Fibroblast of the conjunctiva (primary cell): ENCODE measurements around the gene B4GALT4.

Source experiments
- DNase-seq: peaks from one replicate; pipeline ENCODE4 v3.0.0-alpha.2; 2010; ENCODE audit warnings: low read depth

The B4GALT4 gene

DNA sequence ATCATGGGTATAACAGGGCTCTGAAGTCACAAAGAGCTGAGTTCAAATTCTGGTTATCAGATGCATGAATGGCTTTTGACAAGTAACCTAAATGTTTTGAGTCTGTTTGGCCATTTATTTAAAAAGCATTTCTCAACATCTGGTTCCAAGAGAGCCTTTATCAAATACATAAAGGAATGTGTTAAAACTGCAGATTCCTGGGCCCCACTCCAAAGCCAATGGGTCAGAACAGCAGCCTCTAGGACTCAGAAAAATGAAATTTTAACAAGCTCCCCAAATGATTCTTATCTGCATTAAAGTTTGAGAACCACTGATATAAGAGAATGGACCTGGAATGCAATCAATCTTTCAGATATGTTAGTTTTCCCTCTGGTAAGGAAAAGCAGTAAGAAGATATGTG is 3.4 kb downstream of the B4GALT4 start:
- DNase-seq: no peak

DNA sequence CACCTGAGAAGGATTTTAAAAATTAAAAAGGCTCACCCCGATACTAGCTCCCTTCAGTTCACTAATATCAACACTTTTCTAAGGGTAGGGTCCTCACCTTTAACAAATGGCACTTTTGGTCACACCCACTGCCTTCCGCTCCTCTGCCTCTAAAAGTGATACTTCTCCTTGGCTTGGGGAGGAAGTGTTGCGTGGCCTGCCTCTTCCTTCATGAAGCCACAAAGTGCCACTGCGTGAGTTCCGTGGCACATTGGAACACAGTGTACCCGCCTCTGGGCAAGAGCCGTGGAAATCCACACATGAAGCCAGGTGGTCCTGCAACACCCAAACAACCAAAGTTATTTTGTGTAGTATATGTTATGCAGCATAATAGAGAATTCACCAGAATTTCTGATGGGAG is 3.9 kb downstream of the B4GALT4 start:
- DNase-seq: no peak

DNA sequence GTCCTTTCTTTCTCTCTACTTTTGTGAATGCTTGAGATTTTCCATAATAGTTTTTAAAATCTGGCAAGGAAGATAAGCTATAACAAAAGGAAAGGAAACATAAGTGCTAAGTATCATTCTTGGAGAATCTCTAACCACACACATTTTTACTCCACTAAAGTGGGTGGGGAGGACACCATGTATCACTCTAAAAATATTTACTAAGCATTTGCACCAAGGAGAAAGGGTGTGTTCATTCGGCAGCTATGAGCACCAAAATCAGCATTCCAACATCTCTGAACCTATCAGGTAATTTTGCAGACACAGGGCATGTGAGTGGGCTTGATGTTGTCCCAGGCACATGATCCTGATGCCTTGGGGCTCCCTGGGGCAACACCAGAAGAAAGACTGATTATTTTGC is 5.5 kb downstream of the B4GALT4 start:
- no peak for DNase-seq

DNA sequence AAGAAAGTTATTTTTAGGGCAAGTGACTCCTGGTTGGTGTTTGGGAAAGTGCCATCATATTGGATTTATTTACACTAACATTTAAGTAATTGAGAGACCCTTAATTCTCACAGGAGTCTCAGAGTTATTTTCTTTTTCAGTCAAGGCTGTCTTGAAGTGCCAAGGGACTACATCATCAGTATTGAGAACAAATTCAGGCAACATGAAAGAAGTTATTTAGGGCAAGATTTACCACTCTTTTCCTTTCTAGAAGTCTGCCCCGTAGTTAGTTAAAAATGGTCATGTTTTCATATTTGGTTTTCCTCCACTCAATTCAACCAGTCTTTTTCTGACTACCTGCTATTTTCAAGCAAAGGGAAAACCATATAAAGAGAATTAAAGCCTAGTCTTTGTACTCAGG is 6.1 kb downstream of the B4GALT4 start:
- no peak for DNase-seq

DNA sequence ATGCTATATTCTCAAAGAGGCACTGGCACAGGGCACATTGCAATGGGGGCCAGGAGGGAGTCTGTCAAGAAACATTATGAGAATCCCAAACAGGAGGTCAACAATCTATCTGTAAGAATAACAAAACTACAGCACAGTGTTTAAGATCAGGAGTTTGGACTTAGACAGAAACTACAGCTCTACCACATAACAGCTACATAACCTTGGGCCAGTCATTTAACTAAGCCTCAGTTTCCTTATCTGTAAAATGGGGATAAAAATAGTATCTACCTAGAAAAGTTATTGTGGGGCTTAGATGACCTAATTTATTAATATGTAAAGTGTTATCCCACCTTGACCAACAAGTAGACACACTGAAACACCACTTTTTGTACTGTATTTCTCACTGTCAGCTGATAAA is 9.9 kb downstream of the B4GALT4 start:
- no peak for DNase-seq

DNA sequence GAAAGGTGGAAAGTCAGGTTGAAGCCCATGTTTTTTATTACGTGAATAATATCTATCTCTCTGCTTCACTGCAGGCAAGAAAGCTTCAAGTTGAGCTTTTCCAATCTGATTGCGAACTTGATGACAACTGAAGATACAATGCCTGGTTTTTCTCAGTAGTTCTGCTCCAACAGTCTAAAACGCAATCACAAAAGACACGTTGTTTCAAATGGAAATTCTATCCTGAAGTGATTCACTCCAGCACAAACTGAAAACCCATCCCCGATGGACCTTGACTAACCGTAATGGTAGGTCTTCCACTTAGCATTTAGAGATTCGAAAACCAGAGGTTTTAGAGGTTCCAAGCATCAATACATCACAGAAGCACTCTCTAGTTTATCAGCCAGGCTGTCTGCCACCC is 10.6 kb downstream of the B4GALT4 start:
- no peak for DNase-seq

DNA sequence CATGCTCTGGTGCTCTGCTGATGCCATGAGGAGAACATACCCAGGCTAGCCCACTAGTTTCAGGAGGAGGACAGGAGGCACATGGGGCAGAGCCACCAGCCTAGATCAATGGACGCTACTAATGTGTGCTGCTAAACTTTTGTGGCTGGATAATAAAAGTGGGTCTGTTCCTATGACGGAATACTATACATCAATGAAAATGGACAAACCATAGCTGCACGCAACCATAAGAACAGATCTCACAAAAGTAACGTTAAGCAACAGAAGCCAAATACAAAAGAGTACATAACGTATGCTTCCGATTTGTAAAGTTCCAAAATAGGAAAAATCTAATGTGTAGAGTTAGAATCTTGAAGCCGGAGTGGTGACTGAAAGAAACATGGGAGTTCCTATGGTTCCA is 11.5 kb downstream of the B4GALT4 start:
- no peak for DNase-seq

DNA sequence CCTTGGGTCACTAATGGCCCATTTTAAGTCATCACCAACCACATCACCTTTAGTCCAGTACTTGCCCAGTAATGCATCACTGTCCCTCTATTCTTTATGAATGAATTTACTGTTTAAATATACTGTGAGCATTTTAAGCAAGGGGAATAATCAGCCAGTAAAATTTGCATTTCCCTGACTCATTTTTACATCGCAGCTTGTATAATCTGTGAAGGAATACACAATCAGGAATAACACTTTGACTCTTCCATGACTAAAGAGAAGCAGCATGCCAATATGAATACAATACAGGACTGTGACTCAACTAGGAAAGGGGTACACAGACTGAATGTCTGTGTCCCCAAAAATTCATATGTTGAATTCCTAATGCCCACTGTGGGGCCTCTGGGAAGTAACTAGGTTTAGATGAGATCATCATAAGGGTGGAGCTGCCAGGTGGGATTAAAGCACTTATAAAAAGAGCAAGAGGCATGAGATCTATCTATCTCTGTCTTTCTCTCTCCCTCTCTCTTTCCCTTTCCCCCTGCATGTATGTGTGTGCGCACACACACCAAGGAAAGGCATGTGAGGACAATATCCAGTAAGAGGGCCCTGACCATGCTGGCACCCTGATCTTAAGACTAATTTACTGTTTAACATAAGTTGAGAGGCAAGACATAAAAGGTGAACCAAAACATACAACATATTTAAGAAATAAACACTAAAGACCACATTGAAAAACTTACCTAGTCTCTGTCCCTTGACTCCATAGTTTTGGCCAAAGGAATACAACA is 12.1 kb downstream of the B4GALT4 start:
- no peak for DNase-seq

DNA sequence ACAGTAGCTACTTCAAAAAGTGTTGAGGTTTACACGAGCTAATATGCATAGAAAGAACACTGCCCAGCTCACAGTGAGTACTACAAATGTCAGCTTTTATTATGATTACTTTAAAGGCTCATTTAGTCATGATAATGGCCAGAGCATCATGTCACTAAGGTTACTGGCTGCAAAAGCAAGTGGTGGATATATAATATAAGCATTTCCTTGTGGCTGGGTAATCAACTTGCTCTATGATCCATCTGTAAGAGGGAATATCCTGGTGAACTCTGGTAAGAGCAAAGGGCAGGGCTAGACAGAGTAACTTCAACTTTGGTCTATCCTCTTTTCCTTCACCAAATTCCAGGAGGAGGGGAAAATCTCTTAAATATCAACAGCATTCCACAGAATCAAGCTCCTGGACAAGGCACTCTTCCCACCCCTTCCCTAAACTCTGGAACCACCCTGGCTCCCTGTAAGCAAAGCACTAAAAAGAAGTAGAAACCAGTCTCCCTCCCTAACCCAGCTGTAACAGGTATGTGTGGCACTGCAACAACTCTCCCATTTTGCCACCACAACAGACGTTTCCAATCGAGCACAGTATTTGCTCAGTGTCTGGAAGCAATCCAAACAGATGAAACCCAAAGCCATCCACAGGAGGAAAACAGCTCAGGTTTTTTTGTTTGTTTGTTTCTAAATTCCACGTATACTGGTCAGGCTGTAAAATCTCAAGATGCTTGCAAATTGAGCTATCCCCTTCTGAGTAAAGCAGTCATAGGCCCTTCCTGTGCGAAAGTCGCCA is 13.4 kb downstream of the B4GALT4 start:
- DNase-seq: no peak

DNA sequence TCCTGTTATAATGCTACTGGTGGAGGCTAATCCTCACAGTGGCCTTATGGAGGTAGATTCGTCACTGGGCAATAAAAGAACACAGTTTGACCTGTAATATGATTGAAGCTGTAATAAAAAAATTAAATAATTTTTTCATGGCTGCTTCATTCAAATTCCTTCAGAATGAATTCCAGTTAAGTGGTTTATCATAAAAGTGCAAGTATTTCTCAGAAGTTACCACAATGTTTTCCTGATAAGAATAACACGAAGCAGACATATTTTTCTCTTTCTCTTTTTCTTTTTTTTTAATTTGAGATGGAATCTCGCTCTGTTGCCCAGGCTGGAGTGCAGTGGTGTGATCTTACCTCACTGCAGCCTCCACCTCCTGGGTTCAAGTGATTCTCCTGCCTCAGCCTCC is 15.6 kb downstream of the B4GALT4 start:
- no peak for DNase-seq

DNA sequence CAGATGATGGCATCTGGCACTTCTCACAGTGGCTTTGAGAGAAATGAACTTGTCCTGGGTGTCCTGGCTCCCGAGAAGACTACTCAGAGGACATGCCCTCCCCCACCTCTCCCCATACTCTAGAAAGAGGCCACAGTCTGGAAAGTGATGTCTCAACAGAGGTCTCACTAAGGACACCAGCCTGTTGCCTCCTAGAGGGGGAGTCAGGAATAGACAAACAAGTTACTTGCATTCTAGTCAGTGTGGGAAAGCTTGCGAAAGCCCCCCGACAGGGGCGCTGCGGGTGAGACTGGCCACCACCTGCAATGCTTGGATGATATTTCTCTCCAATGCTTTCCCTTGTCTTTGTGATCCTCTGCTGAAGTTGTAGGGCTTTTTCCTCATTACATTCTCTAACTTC is 17.2 kb downstream of the B4GALT4 start:
- no peak for DNase-seq

DNA sequence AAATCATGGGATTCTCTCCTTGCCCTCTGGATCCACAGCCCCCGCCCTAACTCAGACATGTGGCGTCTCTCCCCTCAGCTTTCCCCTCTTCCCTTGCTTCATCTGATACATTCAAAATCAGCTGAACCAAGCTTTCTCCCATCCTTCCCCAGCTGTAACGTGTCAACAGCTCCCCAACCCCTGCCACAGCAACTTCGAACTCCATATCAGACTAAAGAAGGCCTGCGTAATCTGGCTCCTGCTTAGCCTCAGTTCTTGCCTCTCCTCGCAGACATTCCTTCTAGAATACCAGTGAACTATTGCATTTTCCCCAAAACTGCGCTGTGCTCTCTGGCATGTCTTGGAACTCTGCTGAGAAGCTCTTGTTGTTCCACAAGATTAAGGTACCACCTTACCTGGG is 18.3 kb downstream of the B4GALT4 start:
- no peak for DNase-seq

DNA sequence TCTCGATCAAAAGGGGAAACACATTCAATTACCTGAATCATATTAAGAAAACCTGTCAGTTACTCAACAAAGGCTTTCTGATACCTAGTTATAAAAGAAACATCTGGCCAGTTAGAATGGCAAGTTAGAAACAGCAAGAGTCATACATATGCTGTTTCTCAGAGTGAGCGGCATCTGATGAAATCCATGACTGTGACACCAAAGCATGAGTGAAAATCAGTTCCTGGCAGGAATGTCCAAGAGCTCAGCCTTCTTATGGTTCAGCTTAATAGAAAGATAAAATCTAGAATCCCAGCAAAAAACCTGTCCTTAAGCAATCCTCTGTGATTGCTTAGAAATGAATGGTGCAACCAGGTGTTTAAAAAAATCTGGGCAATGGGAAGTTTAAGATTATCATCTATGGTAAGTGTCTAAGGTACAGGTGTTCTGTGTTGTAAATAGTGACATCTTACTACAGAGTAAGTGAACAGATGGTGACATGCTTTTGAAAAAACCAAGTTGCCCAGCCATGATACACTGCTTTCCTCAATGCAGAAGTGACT is 18.8 kb downstream of the B4GALT4 start:
- DNase-seq: no peak

DNA sequence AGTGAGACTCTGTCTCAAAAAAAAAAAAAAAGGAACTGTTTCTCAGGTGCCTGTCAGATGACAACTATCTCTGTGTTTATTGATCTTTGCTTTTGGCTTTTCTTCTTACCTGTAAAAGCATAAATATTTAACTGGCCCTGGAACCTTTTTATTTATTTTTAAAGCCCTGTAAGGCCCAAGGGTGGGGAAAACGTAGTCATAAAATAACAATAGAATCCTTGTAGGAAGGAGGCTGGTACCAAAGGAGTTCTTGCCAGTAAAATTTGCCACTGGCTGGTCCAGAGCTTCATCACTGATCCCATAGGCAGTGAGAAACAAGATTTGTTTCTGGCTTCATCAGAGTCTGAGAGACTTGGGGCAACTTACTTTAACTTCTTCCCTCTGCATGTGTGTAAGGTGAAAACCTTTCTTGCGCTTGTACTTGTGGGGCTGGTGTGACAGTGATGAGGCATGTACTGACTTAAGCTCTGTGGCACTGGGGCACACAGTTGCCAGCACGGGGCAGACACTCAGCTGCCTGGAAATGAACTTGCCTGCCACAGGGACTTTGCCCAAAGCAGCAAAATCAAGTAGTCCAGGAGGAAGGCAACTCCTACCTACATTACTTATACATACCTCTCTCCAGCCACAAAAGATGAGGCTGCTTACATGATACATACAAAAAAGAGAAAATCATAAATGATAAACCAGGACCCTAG is 19.6 kb downstream of the B4GALT4 start:
- no peak for DNase-seq

DNA sequence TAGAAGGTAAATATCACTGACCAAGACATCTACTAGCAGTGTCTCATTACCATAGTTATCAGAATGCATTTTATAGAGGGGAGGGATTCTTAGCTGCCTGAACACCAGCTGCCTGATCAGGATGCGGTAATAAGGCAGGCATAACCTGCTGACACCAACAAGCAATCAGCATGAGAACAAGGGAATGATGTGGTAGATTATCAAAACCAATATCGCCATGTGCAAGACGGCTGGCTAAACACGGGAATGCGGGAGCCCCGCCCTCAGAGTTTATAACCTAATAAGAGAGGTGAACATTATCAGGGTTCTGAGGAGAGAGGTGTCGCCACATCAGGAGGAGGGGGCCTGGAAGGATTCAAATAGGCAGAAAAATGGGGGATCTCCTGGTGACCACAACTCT is 20.5 kb downstream of the B4GALT4 start:
- DNase-seq: no peak

DNA sequence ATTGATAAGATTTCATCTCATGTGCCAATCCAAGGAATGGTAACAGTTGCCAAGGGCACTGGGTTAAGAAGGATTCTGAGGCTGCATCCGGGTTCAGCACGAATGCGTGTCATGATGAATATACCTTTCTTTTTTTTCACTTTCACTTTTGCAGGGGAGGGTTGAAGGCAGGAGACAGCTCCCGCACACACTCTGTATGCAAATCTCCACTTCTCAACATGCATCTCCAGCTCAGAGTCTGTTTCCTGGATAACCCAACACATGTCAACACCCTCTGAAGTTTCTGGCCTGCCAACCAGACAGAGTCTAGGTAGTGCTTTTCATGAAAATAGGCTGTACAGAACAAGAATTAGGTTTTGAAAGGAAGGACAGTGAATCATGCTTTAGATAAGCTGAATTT is 21.6 kb downstream of the B4GALT4 start:
- DNase-seq: no peak

DNA sequence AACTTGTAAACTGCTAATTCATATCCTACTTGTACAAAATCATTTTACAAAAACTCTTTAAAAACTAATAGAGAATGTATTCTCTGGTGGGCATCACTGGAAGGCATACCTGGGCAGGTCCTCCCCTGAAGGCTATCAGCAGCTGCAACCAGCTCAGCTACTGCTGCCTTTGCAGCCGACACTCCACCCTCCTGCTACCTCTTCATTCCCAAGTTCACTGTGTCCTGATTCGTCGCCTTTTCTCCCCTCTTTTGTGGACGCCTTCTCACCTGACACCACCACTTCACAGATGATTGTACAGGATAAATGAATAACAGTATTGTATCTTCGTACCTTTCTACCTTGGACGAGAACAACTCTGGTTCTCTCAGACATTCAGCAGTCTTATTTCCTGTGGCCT is 28.9 kb downstream of the B4GALT4 start:
- DNase-seq: no peak

DNA sequence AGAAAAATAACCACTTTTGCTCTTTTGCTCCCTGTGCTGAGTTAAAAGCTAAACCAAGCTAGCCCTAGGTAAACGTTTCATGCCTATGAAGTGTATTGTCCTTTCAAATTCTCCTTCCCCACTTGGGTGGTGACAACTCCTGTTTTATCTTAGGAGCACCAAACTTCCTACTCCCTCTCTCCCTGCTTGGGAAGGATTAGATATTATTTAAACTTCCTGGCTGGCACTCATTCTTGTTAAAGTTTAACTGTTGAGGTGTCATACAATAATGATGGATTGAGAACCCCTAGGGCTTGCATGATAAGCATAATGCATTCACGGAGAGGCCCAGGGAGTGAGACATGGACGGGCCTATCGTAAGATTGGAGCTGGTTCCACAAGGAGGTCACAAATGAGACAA is 29.5 kb downstream of the B4GALT4 start:
- DNase-seq: no peak

DNA sequence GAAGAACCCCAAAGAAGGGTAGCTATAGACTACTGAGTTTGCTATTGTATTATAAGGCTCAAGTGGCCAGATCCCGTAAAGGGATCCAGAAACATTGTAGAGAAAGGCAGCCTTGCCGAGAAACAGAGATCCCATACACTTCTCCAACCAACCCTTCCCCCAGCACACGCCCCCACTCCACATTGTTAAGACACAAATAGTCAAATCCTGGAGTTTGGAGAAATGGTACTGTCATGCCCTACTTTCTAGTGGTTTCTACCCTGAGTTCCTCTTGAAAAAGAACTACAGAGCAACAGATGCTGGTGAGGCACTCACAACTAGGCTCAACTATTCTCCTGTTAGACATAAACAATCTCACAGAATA is 33.2 kb downstream of the B4GALT4 start:
- no peak for DNase-seq

DNA sequence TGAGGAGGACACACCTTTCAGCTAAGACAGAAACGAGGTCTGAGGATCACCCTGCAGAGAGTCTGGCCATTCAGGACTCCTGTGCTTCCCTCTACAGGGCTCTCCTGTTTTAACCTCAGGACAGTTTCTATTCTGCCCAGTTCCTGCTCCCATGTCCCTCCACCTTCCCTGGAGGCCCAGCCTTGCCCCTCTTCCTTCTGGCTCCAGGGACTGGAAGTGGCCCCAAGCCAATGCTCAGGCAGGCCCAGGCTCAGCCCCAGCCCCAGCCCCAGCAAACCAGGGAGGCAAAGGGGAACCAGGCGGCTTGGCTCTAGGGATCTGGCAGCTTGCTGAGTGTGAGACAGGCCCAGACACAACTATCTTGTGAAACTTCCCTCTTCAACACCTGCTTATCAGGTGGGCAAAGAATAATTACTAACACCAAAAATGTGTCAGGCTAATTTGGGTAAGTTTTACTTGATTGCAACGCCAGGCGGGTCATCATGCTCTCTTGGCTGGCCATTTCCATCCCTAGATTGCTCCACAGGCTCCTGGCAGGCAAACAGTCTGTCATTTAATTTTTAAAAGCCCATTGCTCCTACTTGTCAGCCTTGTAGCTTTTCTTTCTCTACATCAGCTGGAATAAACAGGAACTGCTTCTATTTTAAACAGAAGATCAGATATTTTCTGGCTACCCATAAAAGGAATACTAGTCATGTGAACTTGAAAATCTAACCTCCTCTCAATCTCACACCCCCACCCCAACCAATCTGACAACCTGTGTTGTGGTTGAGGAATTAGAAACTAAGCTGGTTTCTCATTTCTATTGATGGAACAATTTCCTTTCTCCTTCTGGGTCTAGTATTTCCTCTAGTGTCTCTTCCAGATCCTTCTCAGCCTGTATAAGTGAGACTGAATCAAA is 33.8 kb downstream of the B4GALT4 start:
- DNase-seq: no peak

DNA sequence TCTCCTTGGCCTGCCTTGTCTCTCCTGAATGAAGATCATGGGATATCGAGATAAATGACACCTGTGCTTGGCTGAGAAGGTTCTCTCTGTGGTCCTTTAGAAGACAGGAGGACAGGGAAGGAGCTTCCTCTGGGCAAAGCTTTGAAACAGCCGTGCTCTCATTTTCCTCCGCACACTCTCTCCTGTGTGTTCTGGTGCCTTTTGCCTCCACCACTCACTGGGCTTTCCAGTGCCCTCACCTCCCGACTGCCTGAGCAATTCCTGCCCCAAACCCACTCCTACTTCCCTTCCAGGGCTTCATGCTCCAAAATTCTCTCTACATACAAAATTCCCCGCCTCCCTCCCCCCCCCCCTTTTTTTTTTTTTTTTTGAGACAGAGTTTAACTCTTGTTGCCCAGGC is 35.0 kb downstream of the B4GALT4 start:
- DNase-seq: no peak

DNA sequence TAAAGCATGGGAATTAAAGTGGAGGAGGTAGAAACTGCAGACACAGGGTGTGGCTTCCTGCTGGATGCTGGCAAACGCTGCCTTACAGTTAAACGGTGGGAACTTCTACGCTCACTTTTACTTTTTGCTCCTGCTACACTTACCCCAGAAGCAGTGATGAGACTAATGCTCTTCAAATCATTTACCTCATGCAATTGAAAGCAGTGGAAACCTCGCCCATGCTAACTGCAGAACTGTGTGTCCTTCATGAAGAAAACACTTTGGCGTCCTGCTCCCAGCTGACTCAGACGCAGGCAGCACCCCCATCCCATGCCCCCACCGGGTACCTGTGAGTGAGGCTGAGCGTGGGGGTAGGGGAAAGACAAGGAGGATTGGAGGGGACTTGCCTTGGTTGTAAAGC is 35.5 kb downstream of the B4GALT4 start:
- no peak for DNase-seq
